B cell (primary cell): Measurements from ENCODE around the gene KIF27. TPM values are rescaled to one million over a fixed set of nuclear protein-coding genes. Genes with fewer than 3 reads are reported as not detected.
"Not testable (repeated sequence)": the region's sequence is repeated elsewhere in the genome, so short reads cannot be mapped to it uniquely, and the experiment has no call there.

Source experiments
- ATAC-seq: fragments of 200-7000 bp; cut with Tn5 transposase; one replicate; pipeline ENCODE4 v1.10.0; 2021; ENCODE audit warnings: low read depth, mild to moderate bottlenecking, moderate number of reproducible peaks, moderate library complexity
- CTCF ChIA-PET: fragments of 350-600 bp; sonication (Branson Sonifier 250); formaldehyde crosslinking; loops from one replicate; lab custom pipeline; 2021; ENCODE audit warnings: antibody characterized with exemption, inconsistent platforms; lab: Charles Lee
- POLR2A ChIA-PET: fragments of 350-600 bp; sonication (Branson Sonifier 250); formaldehyde crosslinking; loops from one replicate; lab custom pipeline; 2021; ENCODE audit warnings: antibody characterized with exemption; lab: Charles Lee
- DNase-seq: peaks from one replicate; pipeline ENCODE4 v3.0.0; 2013
- H2AFZ ChIP-seq: 2 replicates; pipeline ENCODE4 v1.6.1; 2012; ENCODE audit warnings: mild to moderate bottlenecking, low read depth, low read length; ENCODE audit not compliant: insufficient read depth, poor library complexity, severe bottlenecking
- H3K27ac ChIP-seq, 2 donors: 1 replicate in 1 of 2; 2 replicates in 1 of 2; pipeline ENCODE4 v1.5.1; 2012 to 2013; ENCODE audit warnings: low read length in 2 of 2, mild to moderate bottlenecking in 2 of 2, moderate library complexity in 1 of 2
- H3K27me3 ChIP-seq, 4 experiments: fragments of 200-600 bp in 1 of 4; sonication (generic) in 1 of 4; replicated peaks in 1 of 4; 1 replicate in 2 of 4; 2 replicates in 2 of 4; pipeline versions ENCODE4 v1.6.1 to v1.7.0; 2013 to 2016; ENCODE audit warnings: low read length in 3 of 4, mild to moderate bottlenecking in 2 of 4, mixed read lengths in 1 of 4, moderate library complexity in 1 of 4; ENCODE audit not compliant: insufficient read depth in 4 of 4, control insufficient read depth in 3 of 4; ENCODE audit errors: control extremely low read depth in 1 of 4
- H3K36me3 ChIP-seq, 2 experiments: replicated peaks in 1 of 2; 1 replicate in 1 of 2; 2 replicates in 1 of 2; pipeline versions ENCODE4 v1.6.1 to v1.7.1; 2013; ENCODE audit warnings: low read length in 1 of 2; ENCODE audit not compliant: insufficient read depth in 2 of 2, control insufficient read depth in 1 of 2; ENCODE audit errors: control extremely low read depth in 1 of 2, extremely low read depth in 1 of 2
- H3K4me1 ChIP-seq, 2 donors: fragments of 200-600 bp in 1 of 2; sonication (generic) in 1 of 2; 1 replicate in 1 of 2; 2 replicates in 1 of 2; pipeline versions ENCODE4 v1.5.1 to v1.6.1; 2013 to 2017; ENCODE audit warnings: low read length in 2 of 2; ENCODE audit not compliant: control insufficient read depth in 2 of 2, insufficient read depth in 2 of 2
- H3K4me2 ChIP-seq: replicated peaks from 2 replicates; pipeline ENCODE3; 2012; ENCODE audit warnings: mild to moderate bottlenecking, low read depth, low read length; ENCODE audit not compliant: poor library complexity, severe bottlenecking
- H3K4me3 ChIP-seq, 5 experiments: fragments of 200-600 bp in 1 of 5; sonication (generic) in 1 of 5; 1 replicate in 3 of 5; 2 replicates in 2 of 5; pipeline versions ENCODE4 v1.5.1 to v1.7.0; 2011 to 2016; ENCODE audit warnings: low read length in 4 of 5, mild to moderate bottlenecking in 4 of 5, low read depth in 2 of 5, control low read depth in 1 of 5, moderate library complexity in 1 of 5; ENCODE audit not compliant: insufficient read depth in 1 of 5; ENCODE audit errors: control extremely low read depth in 1 of 5, extremely low read depth in 1 of 5
- H3K79me2 ChIP-seq: fragments of 200-600 bp; sonication (generic); one replicate; pipeline ENCODE4 v1.6.0; 2016; ENCODE audit warnings: low read length; ENCODE audit not compliant: control insufficient read depth, insufficient read depth
- H3K9ac ChIP-seq: fragments of 200-600 bp; sonication (generic); 2 replicates; pipeline ENCODE4 v1.6.1; 2017; ENCODE audit warnings: mild to moderate bottlenecking, low read length, moderate library complexity
- H3K9me3 ChIP-seq, 3 donors: one replicate each; pipeline versions ENCODE4 v1.6.1 to v1.7.1; 2013; ENCODE audit warnings: low read length in 2 of 3; ENCODE audit not compliant: control insufficient read depth in 2 of 3, insufficient read depth in 1 of 3; ENCODE audit errors: control extremely low read depth in 1 of 3
- H4K20me1 ChIP-seq: 2 replicates; pipeline ENCODE4 v1.6.0; 2012; ENCODE audit warnings: mild to moderate bottlenecking, low read length; ENCODE audit not compliant: insufficient read depth, control insufficient read depth, poor library complexity, severe bottlenecking
- H3K27ac Mint-ChIP-seq: one replicate; pipeline ENCODE4 v1.8.0; 2021; ENCODE audit warnings: mixed read lengths
- H3K27me3 Mint-ChIP-seq: one replicate; pipeline ENCODE4 v1.8.0; 2021; ENCODE audit warnings: mixed read lengths
- H3K4me1 Mint-ChIP-seq: one replicate; pipeline ENCODE4 v1.8.0; 2021; ENCODE audit warnings: mixed read lengths
- H3K4me3 Mint-ChIP-seq: one replicate; pipeline ENCODE4 v1.8.0; 2021; ENCODE audit warnings: mixed read lengths
- H3K9me3 Mint-ChIP-seq: one replicate; pipeline ENCODE4 v1.8.0; 2022; ENCODE audit warnings: mixed read lengths; ENCODE audit not compliant: insufficient read depth
- WGBS: methylation state at CpG from one replicate; pipeline ENCODE4 v1.1.5; 2013; ENCODE audit warnings: missing lambda C conversion rate; ENCODE audit not compliant: insufficient coverage; 5-methylcytosine and 5-hydroxymethylcytosine counted together
- intact Hi-C: fragments of 100-400 bp; cut with micrococcal nuclease; formaldehyde crosslinking; loops from one replicate; pipeline ENCODE4 v1.10.0; 2022
- polyA plus RNA-seq: library from polyadenylated mRNA; depleted of rRNA; stranded (reverse); fragments of >200 nt; gene quantifications from 2 replicates; pipeline ENCODE4 v1.2.3, GENCODE V29; 2012
- total RNA-seq, 2 donors: library from RNA; stranded (reverse); fragments of 120-200 nt in 1 of 2; gene quantifications; 1 replicate in 1 of 2; 2 replicates in 1 of 2; pipeline versions ENCODE4 v1.2.3 to v1.2.4, GENCODE V29; 2013 to 2022

The KIF27 gene
- total and polyA plus RNA-seq, 2 donors (not counting 1 experiment from before 2014, with no cell fraction given), result 0.76 to 10.0 TPM

GRCh38 chr9:83817356-83818278 lies 103.6 kb downstream of the KIF27 start, which contains the start of gene GKAP1:
GKAP1 (minus strand) TSS chr9:83817769; CDS start chr9:83806517, 11,252 bp downstream.
- H3K9me3 ChIP-seq, H4K20me1 ChIP-seq, H3K4me1 Mint-ChIP-seq, H3K9me3 Mint-ChIP-seq, H3K27me3 Mint-ChIP-seq, CTCF ChIA-PET, H3K36me3 ChIP-seq, H3K27me3 ChIP-seq, POLR2A ChIA-PET, H3K79me2 ChIP-seq: not testable (repeated sequence)
- Histone ChIP-seq H3K4me3 (peak within 1 kb of the TSS in 4 of 5 experiments; percentile 40 to 66 (median 61)), H3K4me1 (peaks cover 6 to 11% of the 10 kb centered on the region in 2 donors), H3K9ac (peak within 1 kb of the TSS; percentile 64), H3K27ac (peak within 1 kb of the TSS; percentile 74 to 76), H3K4me2 (peak within 1 kb of the TSS; percentile 63), H2AFZ (peak within 1 kb of the TSS; percentile 82)
- peak; percentile 84 for ATAC-seq
- peak; percentile 92 for DNase-seq
- intact Hi-C loops, result loop anchor here (2.0 kb wide), 4 partner anchors 103 to 195 kb away; partner anchors contain the start of genes HNRNPK, IDNK, KIF27 and RMI1
- WGBS, result under 1% methylated on average over 57 of the region's 103 CpGs
- peak within 1 kb of the TSS; percentile 87 for H3K4me3 Mint-ChIP-seq
- H3K27ac Mint-ChIP-seq, result peak within 1 kb of the TSS; percentile 86

- H3K36me3 ChIP-seq, H3K27me3 Mint-ChIP-seq, H3K79me2 ChIP-seq, POLR2A ChIA-PET, CTCF ChIA-PET, ATAC-seq, H3K9me3 Mint-ChIP-seq, DNase-seq, H3K27me3 ChIP-seq, H3K9me3 ChIP-seq, H3K4me1 Mint-ChIP-seq, H4K20me1 ChIP-seq: not testable (repeated sequence)
- WGBS, result 0% methylated on average over 38 of the region's 38 CpGs
- peak overlapping the region; percentile 20 to 76 for H3K27ac ChIP-seq
- Mint-ChIP-seq H3K27ac (peak overlapping the region; percentile 86), H3K4me3 (peak overlapping the region; percentile 87)
- H3K9ac ChIP-seq, result peak overlapping the region; percentile 64
- intact Hi-C loops, result loop anchor here (2.0 kb wide), 2 partner anchors 108 to 194 kb away; partner anchors contain the start of gene IDNK
- peak overlapping the region; percentile 63 for H3K4me2 ChIP-seq
- H2AFZ ChIP-seq, result peak overlapping the region; percentile 82
- peak overlapping the region in 4 of 5 experiments; percentile 35 to 66 (median 61) for H3K4me3 ChIP-seq
- H3K4me1 ChIP-seq, result peaks cover 6 to 11% of the 10 kb centered on the region in 2 donors
These were observed 104.2 kb downstream of the KIF27 start for GRCh38 chr9:83817011-83817355.

GRCh38 chr9:83815120-83815519 lies 106.1 kb downstream of the KIF27 start:
- H3K27me3 ChIP-seq, H3K27ac Mint-ChIP-seq, H3K9me3 Mint-ChIP-seq, H3K9me3 ChIP-seq, ATAC-seq, H3K4me3 ChIP-seq, H2AFZ ChIP-seq, intact Hi-C loops, H3K4me1 Mint-ChIP-seq, H3K4me2 ChIP-seq, DNase-seq, POLR2A ChIA-PET, CTCF ChIA-PET, H3K9ac ChIP-seq, H3K36me3 ChIP-seq, H3K27ac ChIP-seq, H3K79me2 ChIP-seq, H4K20me1 ChIP-seq, H3K27me3 Mint-ChIP-seq, H3K4me3 Mint-ChIP-seq: not testable (repeated sequence)
- WGBS, result 100% methylated on average over 1 of the region's 4 CpGs
- peaks cover 6 to 11% of the 10 kb centered on the region in 2 donors for H3K4me1 ChIP-seq

- H3K4me1 Mint-ChIP-seq, H3K9ac ChIP-seq, H3K36me3 ChIP-seq, H3K4me1 ChIP-seq, H2AFZ ChIP-seq, intact Hi-C loops, H3K27me3 ChIP-seq, ATAC-seq, CTCF ChIA-PET, H3K4me2 ChIP-seq, H3K79me2 ChIP-seq, H3K4me3 ChIP-seq, H3K9me3 Mint-ChIP-seq, H3K9me3 ChIP-seq, H3K4me3 Mint-ChIP-seq, H3K27ac Mint-ChIP-seq, DNase-seq, H3K27me3 Mint-ChIP-seq, H3K27ac ChIP-seq, H4K20me1 ChIP-seq, POLR2A ChIA-PET: not testable (repeated sequence)
- WGBS, result no CpG with 5 or more reads among the region's 1 CpG
These were observed 112.0 kb downstream of the KIF27 start for GRCh38 chr9:83809213-83809612.
